ENCODE results near the gene RPL36A. TPM values are rescaled to one million over a fixed set of nuclear protein-coding genes. Genes with fewer than 3 reads are reported as not detected.

Gene RPL36A
- total RNA-seq: 100 to 1,000 TPM; 340 to 709 TPM

DNA sequence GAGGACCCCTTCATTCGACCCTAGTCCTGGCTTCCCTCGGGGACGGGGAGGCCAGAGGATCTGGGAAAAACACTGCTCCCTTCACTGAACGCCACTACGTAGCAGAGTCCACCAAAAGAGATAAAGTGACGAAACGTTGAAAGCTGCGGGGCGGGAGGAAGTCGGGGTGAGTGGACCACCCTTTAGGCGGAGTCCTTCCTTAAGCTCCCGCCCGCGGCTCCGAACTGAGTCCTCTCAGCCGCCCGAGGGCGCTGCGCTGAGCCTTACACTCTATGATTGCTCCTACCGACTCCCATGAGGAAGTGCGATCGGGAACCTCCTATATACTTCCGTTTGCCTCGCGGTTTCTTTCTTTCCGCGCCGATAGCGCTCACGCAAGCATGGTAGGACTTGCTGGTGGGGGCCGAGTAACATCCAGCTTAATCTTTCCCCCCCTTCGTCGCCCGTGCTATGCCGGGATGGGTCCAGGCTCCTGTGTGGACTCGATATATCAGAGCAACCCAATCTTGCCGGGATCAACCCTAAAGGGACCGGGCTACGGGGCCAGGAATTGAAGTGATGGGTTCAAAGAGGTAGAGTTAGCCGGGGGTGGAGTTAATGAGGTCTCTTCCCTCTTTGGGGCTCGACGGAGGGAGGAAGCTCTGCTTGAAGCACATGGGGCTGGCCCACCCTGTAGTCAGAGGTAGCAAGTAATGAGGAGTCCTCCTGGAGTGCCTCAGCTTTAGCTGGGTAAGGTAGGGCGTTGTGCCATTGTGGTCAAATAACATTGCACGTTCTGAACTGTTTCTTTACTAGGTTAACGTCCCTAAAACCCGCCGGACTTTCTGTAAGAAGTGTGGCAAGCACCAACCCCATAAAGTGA is at the start of gene RPL36A:
RPL36A (plus strand) TSS at position 348 of the 862 bp plus-strand sequence; CDS start at position 381, 33 bp downstream.
- DNase-seq: peak; percentile 90
- H3K27me3 Mint-ChIP-seq: peaks cover 3% of the 10 kb centered on the region
- peak; percentile 97 for ATAC-seq
- peaks cover 39% of the 10 kb centered on the region for H3K36me3 Mint-ChIP-seq (ENCODE audit: low read depth)
- H3K4me3 Mint-ChIP-seq: peak within 1 kb of the TSS; percentile 95
- intact Hi-C loops (cut with DNase I, micrococcal nuclease): loop anchor here (1.0 to 5.0 kb wide), 9 partner anchors 16 to 569 kb away; partner anchors contain the start of genes CENPI (in 2 of the 2), TIMM8A (in 2 of the 2), CSTF2 (in 1 of the 2) and GLA (in 1 of the 2)
- H3K27ac Mint-ChIP-seq: peak within 1 kb of the TSS; percentile 96
- ChIA-PET CTCF (interaction anchor here (0.6 to 1.5 kb wide), 13 partner anchors 10 to 1116 kb away, joined by 3 to 7 read pairs (median 3); partner anchors contain the start of genes TIMM8A and ZMAT1), POLR2A (interaction anchor here (0.8 to 1.6 kb wide), 7 partner anchors 11 to 44 kb away, joined by 3 to 21 read pairs (median 5); partner anchors contain the start of genes GLA, HNRNPH2 and TIMM8A)
- no peaks in the 10 kb centered on the region for H3K9me3 Mint-ChIP-seq (ENCODE audit: low read depth)
- H3K4me1 Mint-ChIP-seq: peaks cover 6% of the 10 kb centered on the region

DNA sequence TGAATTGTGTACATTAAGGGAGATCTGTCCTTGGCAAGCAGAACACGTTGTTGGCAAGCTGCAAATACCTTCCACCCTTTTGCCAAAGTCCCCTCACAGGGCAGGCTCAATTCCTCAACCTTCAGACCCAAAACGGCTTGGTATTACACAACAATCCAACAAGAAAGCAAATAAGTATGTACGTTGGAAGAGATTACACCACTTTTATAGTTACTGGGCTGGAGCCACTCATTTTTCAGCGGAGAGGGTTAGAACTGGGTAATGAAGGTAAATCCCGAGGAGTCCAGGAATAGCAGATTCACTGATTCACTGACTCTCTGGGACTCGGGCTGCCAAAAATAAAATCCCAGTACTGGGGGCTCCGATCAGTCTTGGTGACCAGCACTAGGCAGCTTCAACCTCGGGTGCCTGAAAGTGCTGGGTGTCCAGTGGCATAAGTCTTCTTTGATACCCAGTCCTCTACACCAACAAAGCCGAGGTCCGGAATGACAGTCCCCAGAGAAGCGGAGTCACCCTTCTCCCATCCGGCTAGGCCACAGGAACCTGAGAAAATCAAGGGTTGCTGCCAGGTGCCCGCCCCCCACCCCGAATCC is 42.9 kb upstream of the RPL36A start:
- Mint-ChIP-seq H3K4me1 (peaks cover 9% of the 10 kb centered on the region), H3K27ac (peak overlapping the region; percentile 93), H3K27me3 (no peaks in the 10 kb centered on the region), H3K4me3 (peak overlapping the region; percentile 85), H3K9me3 (ENCODE audit: low read depth) (no peaks in the 10 kb centered on the region), H3K36me3 (ENCODE audit: low read depth) (peaks cover 20% of the 10 kb centered on the region)
- ATAC-seq (no peak), DNase-seq (no peak)
- CTCF ChIA-PET: interaction anchor here (1.0 kb wide), 1 partner anchor 43 kb away, joined by 3 read pairs; the partner anchor contains the start of gene RPL36A
- intact Hi-C loops (cut with DNase I, micrococcal nuclease): loop anchor here (1.0 to 5.0 kb wide), 7 partner anchors 42 to 584 kb away; partner anchors contain the start of genes CENPI (in 2 of the 2), HNRNPH2 (in 2 of the 2), RPL36A (in 1 of the 2) and ZMAT1 (in 1 of the 2)
- POLR2A ChIA-PET: interaction anchor here (2.2 kb wide), 1 partner anchor 43 kb away, joined by 21 read pairs; the partner anchor contains the start of gene RPL36A

DNA sequence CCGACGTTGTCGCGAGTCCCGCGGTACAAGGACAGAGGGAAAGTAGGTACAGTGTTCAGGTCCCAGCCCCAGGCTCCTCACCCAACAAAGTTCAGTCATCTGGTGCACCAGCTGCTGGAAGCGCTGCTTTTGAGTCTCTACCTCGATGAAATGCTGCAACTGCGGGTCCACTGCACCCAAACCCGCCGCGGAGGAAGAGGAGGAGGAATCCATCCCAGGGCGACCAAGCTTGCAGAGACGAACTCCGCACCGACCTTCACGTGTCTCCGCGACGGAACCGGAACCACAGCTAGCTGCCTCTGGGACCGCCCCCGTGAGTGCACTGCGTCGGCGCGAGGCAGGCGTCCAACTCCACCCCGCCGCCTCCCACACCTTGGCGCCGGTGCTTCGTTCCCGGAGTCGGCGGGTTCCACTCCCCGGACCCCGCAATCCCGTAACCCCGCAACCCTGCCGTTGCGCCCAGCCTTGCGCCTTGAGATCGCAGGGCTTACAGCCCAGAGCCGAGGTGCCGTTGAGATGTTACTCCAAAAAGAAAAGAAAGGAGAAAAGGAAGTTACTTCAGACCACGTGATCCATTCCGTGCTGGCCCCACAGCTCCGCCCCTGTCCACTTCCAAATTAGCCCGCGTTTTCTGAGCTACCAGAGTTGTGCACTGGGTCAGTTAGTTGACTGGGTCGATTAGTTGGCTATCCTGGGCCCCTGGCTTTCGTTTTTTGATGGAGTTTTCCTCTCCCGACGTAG is 42.2 kb upstream of the RPL36A start, which contains the start of gene TIMM8A:
TIMM8A (minus strand) TSS at position 291 of the 741 bp plus-strand sequence; CDS start at position 213, 78 bp downstream.
- ATAC-seq (peak; percentile 98), DNase-seq (peak; percentile 88)
- peak within 1 kb of the TSS; percentile 85 for H3K4me3 Mint-ChIP-seq
- H3K27me3 Mint-ChIP-seq: no peaks in the 10 kb centered on the region
- no peaks in the 10 kb centered on the region for H3K9me3 Mint-ChIP-seq (ENCODE audit: low read depth)
- peaks cover 18% of the 10 kb centered on the region for H3K36me3 Mint-ChIP-seq (ENCODE audit: low read depth)
- ChIA-PET CTCF (interaction anchor here (0.7 to 1.2 kb wide), 5 partner anchors 14 to 243 kb away, joined by 3 to 7 read pairs (median 3); partner anchors contain the start of gene RPL36A), POLR2A (interaction anchor here (2.2 kb wide), 1 partner anchor 42 kb away, joined by 21 read pairs; the partner anchor contains the start of gene RPL36A)
- intact Hi-C loops (cut with DNase I, micrococcal nuclease): loop anchor here (1.0 to 5.0 kb wide), 7 partner anchors 42 to 584 kb away; partner anchors contain the start of genes CENPI (in 2 of the 2), HNRNPH2 (in 2 of the 2), RPL36A (in 1 of the 2) and ZMAT1 (in 1 of the 2)
- peak within 1 kb of the TSS; percentile 93 for H3K27ac Mint-ChIP-seq
- peaks cover 9% of the 10 kb centered on the region for H3K4me1 Mint-ChIP-seq

DNA sequence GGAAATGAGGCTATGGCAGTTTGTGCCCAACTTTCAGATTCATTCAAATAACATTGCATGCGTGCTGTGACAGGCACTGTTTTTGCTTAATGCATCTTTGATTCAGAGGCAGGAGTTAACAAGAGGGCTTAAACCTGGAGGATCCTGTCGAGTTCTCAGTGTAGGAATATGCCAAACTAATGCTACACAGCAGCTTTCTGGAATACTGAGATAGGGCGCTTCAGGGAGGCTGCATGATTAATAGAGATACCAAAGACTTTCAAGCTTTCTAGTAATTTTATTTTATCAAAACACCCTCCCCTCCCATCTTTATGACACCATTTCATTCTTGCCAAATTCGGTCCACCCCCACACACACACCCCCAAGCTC is 41.6 kb upstream of the RPL36A start:
- H3K4me3 Mint-ChIP-seq: peak overlapping the region; percentile 85
- ATAC-seq (no peak), DNase-seq (no peak)
- H3K9me3 Mint-ChIP-seq (ENCODE audit: low read depth): no peaks in the 10 kb centered on the region
- no peaks in the 10 kb centered on the region for H3K27me3 Mint-ChIP-seq
- peak overlapping the region; percentile 93 for H3K27ac Mint-ChIP-seq
- peaks cover 15% of the 10 kb centered on the region for H3K36me3 Mint-ChIP-seq (ENCODE audit: low read depth)
- CTCF ChIA-PET: interaction anchor here (0.6 to 1.2 kb wide), 6 partner anchors 14 to 252 kb away, joined by 3 to 7 read pairs (median 3); partner anchors contain the start of genes CENPI and RPL36A
- POLR2A ChIA-PET: interaction anchor here (2.2 kb wide), 1 partner anchor 42 kb away, joined by 21 read pairs; the partner anchor contains the start of gene RPL36A
- intact Hi-C loops (cut with DNase I, micrococcal nuclease): loop anchor here (2.0 to 5.0 kb wide), 5 partner anchors 42 to 583 kb away; partner anchors contain the start of genes CENPI (in 2 of the 2), RPL36A (in 1 of the 2) and ZMAT1 (in 1 of the 2)
- H3K4me1 Mint-ChIP-seq: peaks cover 7% of the 10 kb centered on the region

DNA sequence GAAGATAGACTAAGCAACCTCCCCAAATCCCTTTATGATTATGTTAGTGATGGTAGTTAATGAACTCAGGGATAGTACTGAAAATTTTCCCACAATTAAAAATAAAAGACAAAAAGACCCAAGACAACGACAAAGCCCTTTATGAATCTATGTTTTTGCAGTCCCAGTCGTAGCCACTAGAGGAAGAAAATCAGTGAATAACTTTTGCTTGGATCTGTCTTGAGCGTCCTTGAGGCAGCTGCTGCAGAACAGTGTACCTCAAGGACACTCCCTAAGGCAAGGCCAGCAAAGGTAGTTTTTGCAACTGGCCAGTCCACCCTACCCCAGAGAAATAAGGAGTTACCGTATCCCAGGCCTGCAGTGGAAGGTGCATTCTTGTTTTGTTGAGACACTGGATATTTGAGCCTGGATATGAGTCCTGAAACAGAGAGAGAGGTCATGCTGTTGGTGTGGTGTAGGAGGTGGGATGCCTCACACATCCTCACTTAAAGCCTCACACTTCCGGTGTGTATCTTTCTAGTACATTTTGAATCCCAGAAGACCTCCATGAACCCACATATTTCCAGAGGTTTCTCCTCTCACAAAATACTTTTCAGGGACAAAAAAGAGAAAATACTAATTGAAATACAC is 33.5 kb upstream of the RPL36A start:
- intact Hi-C loops (cut with DNase I, micrococcal nuclease): no loop called here
- H3K36me3 Mint-ChIP-seq (ENCODE audit: low read depth): no peaks in the 10 kb centered on the region
- POLR2A ChIA-PET: no interaction called here
- ATAC-seq (no peak), DNase-seq (no peak)
- no peaks in the 10 kb centered on the region for H3K27me3 Mint-ChIP-seq
- H3K4me1 Mint-ChIP-seq: peaks cover 2% of the 10 kb centered on the region
- H3K9me3 Mint-ChIP-seq (ENCODE audit: low read depth): no peaks in the 10 kb centered on the region
- H3K4me3 Mint-ChIP-seq: no peak overlapping the region
- CTCF ChIA-PET: interaction anchor here (1.2 kb wide), 1 partner anchor 132 kb away, joined by 3 read pairs; no protein-coding TSS in a partner anchor
- no peak overlapping the region for H3K27ac Mint-ChIP-seq

DNA sequence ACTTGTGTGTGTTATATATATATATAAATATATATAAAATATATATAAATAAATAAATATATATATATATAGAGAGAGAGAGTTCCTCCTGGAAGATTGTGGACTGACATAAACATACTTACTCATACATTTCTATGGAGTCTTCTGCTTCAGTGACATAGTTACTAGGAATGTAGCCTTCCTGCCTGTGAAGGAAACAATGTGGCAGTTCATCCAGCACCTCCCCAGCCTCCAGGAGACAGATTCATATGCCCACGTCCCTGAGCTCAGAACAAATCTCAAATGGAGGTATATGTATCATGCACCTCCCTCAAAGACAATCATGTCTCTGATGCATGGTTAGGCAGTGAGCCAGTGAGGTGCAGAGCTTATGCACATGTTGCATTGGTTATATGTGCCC is 30.8 kb upstream of the RPL36A start:
- no peaks in the 10 kb centered on the region for H3K27me3 Mint-ChIP-seq
- intact Hi-C loops (cut with DNase I, micrococcal nuclease): no loop called here
- H3K9me3 Mint-ChIP-seq (ENCODE audit: low read depth): no peaks in the 10 kb centered on the region
- no peaks in the 10 kb centered on the region for H3K36me3 Mint-ChIP-seq (ENCODE audit: low read depth)
- no peak overlapping the region for H3K27ac Mint-ChIP-seq
- ChIA-PET CTCF (no interaction called here), POLR2A (no interaction called here)
- H3K4me1 Mint-ChIP-seq: peaks cover 2% of the 10 kb centered on the region
- ATAC-seq (no peak), DNase-seq (no peak)
- H3K4me3 Mint-ChIP-seq: no peak overlapping the region

DNA sequence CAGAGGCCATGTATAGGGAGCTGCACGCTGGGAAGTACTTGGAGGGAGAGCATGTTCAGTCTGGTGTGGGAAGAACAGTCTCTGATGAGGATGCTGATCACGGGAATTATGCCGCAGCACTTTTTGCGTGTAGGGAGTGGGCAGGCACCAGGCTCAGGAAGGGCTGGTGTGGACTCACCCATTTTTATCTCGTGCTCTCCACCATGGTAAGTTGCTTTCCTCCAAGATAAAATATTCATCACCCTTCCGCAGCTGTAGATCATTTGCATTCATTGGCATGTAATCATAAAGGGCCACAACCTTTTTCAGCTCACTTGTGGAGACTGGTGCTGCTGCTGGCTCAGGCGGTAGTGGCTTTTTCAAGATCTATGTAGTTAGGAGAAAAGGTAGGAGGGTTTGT is 30.4 kb upstream of the RPL36A start:
- H3K27me3 Mint-ChIP-seq: no peaks in the 10 kb centered on the region
- DNase-seq (no peak), ATAC-seq (no peak)
- no peak overlapping the region for H3K27ac Mint-ChIP-seq
- no peaks in the 10 kb centered on the region for H3K36me3 Mint-ChIP-seq (ENCODE audit: low read depth)
- POLR2A ChIA-PET: no interaction called here
- CTCF ChIA-PET: no interaction called here
- no peak overlapping the region for H3K4me3 Mint-ChIP-seq
- peaks cover 2% of the 10 kb centered on the region for H3K4me1 Mint-ChIP-seq
- intact Hi-C loops (cut with DNase I, micrococcal nuclease): no loop called here
- H3K9me3 Mint-ChIP-seq (ENCODE audit: low read depth): no peaks in the 10 kb centered on the region

DNA sequence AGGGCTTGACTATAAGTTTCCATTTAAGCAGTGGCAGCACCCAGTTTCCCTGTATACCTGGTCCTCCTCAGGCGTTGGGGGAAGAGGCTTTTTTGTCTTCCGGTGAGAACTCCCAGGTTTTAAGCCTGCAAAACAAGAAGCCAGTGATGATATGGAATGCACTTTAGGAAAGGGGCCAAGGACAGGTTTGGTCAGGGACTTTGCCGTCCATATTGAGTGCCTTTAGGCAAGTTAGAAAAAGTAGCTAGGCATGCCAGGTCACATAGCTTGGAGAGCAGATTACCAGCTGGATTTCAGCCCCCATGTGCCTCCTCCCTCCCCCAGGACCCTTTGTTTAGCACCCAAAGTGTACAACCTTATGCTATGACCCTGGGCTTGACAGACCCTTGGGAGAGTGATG is 28.7 kb upstream of the RPL36A start:
- POLR2A ChIA-PET: no interaction called here
- no peaks in the 10 kb centered on the region for H3K36me3 Mint-ChIP-seq (ENCODE audit: low read depth)
- intact Hi-C loops (cut with DNase I, micrococcal nuclease): no loop called here
- CTCF ChIA-PET: no interaction called here
- no peak overlapping the region for H3K27ac Mint-ChIP-seq
- peaks cover 2% of the 10 kb centered on the region for H3K4me1 Mint-ChIP-seq
- H3K9me3 Mint-ChIP-seq (ENCODE audit: low read depth): no peaks in the 10 kb centered on the region
- H3K27me3 Mint-ChIP-seq: no peaks in the 10 kb centered on the region
- DNase-seq (no peak), ATAC-seq (no peak)
- H3K4me3 Mint-ChIP-seq: no peak overlapping the region

DNA sequence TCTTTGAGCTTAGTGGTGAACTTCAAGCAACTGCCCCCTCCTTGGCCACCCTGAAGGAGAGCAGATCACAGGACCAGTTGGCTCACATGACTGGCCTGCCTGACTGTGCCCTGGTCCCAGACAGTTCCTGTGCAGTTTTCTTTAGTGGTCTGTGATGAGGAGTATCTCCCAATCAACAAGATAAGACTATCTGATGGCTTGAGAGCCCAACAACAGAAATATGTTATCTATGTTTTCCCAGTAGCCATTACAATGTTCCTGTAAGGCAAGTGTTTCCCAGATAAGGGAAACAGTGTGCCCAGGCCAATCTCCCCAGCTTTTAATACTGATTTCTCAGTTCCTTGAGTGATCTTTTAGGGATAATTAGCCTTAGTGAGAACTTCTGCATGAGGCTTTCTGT is 28.1 kb upstream of the RPL36A start:
- intact Hi-C loops (cut with DNase I, micrococcal nuclease): no loop called here
- DNase-seq: no peak
- no peak for ATAC-seq
- CTCF ChIA-PET: interaction anchor here (0.6 to 1.0 kb wide), 2 partner anchors 14 to 33 kb away, joined by 3 read pairs; partner anchors contain the start of gene TIMM8A
- no peaks in the 10 kb centered on the region for H3K36me3 Mint-ChIP-seq (ENCODE audit: low read depth)
- H3K4me3 Mint-ChIP-seq: no peak overlapping the region
- H3K4me1 Mint-ChIP-seq: peaks cover 2% of the 10 kb centered on the region
- POLR2A ChIA-PET: no interaction called here
- no peak overlapping the region for H3K27ac Mint-ChIP-seq
- no peaks in the 10 kb centered on the region for H3K27me3 Mint-ChIP-seq
- no peaks in the 10 kb centered on the region for H3K9me3 Mint-ChIP-seq (ENCODE audit: low read depth)

DNA sequence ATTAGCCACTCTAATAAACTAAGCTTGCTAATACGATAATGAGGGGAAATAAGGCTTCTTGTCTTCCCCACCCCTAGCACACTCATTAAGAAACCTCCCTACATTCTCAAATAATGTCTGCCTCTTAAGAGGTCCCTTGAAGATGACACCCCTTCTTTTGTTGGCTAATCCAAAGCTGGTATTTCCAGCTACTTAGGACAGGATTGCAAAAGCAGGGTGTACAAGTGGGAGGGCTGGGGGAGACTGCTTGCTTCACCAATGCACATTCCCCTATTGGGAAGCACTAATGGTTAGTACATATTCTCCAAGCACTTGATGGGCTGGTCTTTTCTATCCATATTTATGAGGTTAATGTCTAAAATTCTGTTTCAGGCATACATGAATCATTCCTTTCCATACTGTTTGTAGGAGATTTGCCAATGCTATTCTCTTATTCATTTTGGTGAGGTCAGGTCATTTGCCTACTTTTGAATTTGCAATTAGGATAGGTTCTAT is 25.5 kb upstream of the RPL36A start:
- H3K4me1 Mint-ChIP-seq: no peaks in the 10 kb centered on the region
- intact Hi-C loops (cut with DNase I, micrococcal nuclease): no loop called here
- ChIA-PET CTCF (no interaction called here), POLR2A (no interaction called here)
- H3K9me3 Mint-ChIP-seq (ENCODE audit: low read depth): no peaks in the 10 kb centered on the region
- ATAC-seq (no peak), DNase-seq (no peak)
- no peaks in the 10 kb centered on the region for H3K27me3 Mint-ChIP-seq
- no peaks in the 10 kb centered on the region for H3K36me3 Mint-ChIP-seq (ENCODE audit: low read depth)
- H3K27ac Mint-ChIP-seq: no peak overlapping the region
- H3K4me3 Mint-ChIP-seq: no peak overlapping the region
